ACC112 (cell line): Measurements from ENCODE around the gene NEK4.

Experiments used
- H2AFZ ChIP-seq: fragments of 200-600 bp; sonication (generic); one replicate; pipeline ENCODE4 v1.6.0; 2017; ENCODE audit warnings: antibody characterized with exemption, low read length; ENCODE audit not compliant: unreplicated experiment
- H3K27ac ChIP-seq: fragments of 200-600 bp; sonication (generic); 2 replicates; pipeline ENCODE4 v1.5.1; 2014; ENCODE audit warnings: low read depth, mild to moderate bottlenecking, antibody characterized with exemption, low read length, moderate library complexity
- H3K27me3 ChIP-seq: fragments of 200-600 bp; sonication (generic); 2 replicates; pipeline ENCODE4 v1.6.1; 2014; ENCODE audit warnings: mild to moderate bottlenecking, antibody characterized with exemption, low read length, moderate library complexity, mixed read lengths; ENCODE audit not compliant: insufficient read depth
- H3K36me3 ChIP-seq: fragments of 200-600 bp; sonication (generic); 2 replicates; pipeline ENCODE4 v1.6.1; 2016; ENCODE audit warnings: mild to moderate bottlenecking, antibody characterized with exemption, low read length, moderate library complexity, mixed read lengths; ENCODE audit not compliant: insufficient read depth
- H3K4me1 ChIP-seq: fragments of 200-600 bp; sonication (generic); one replicate; pipeline ENCODE4 v1.6.1; 2016; ENCODE audit warnings: low read length, mixed read lengths; ENCODE audit not compliant: insufficient read depth, unreplicated experiment, control insufficient read depth
- H3K4me3 ChIP-seq: fragments of 200-600 bp; sonication (generic); 2 replicates; pipeline ENCODE4 v1.5.1; 2014; ENCODE audit warnings: mild to moderate bottlenecking, low read depth, low read length
- H3K79me2 ChIP-seq: fragments of 200-600 bp; sonication (generic); one replicate; pipeline ENCODE4 v1.6.0; 2016; ENCODE audit warnings: low read length; ENCODE audit not compliant: control insufficient read depth, unreplicated experiment, insufficient read depth

NEK4 gene

DNA sequence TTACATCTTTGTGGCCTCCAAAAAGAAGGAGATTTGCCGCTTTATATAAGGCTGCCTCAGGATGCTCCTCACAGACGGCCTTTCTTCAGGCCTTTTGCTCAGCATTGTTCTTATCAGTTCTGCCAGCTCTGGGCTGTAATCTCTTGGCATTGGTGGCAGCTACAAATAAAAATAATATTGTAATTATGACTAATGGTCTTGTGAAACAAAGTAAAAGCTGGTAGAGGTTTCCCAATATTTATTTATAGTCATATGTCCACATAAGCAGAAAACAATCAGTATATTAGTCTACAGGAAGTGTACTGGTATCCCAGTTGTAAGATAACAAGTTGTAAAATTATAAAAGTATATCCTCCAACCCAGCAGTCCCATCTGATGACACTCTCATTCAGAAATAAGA is 7.3 kb downstream of the NEK4 start:
- H3K4me3 ChIP-seq = no peak overlapping the region
- H3K36me3 ChIP-seq = peaks cover 24% of the 10 kb centered on the region
- no peak overlapping the region for H2AFZ ChIP-seq
- peaks cover 6% of the 10 kb centered on the region for H3K4me1 ChIP-seq
- no peaks in the 10 kb centered on the region for H3K27me3 ChIP-seq
- no peaks in the 10 kb centered on the region for H3K79me2 ChIP-seq
- peak overlapping the region; percentile 49 for H3K27ac ChIP-seq

DNA sequence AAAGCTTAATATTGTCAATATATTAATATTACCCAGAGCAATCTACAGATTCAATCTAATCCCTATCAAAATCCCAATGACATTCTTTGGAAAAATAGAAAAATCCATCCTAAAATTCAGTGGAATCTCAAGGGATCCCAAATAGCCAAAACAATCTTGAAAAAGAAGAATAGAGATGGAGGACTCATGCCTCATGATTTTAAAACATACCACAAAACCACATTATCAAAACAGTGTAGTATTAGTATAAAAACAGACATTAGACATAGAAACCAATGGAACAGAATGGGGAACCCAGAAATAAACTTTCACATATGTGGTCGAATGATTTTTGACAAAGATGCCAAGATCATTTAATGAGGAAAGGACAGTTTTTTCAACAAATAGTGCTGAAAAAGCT is 14.6 kb downstream of the NEK4 start:
- H3K27ac ChIP-seq = no peak overlapping the region
- no peaks in the 10 kb centered on the region for H3K27me3 ChIP-seq
- no peak overlapping the region for H3K4me3 ChIP-seq
- H2AFZ ChIP-seq = no peak overlapping the region
- H3K79me2 ChIP-seq = no peaks in the 10 kb centered on the region
- peaks cover 31% of the 10 kb centered on the region for H3K36me3 ChIP-seq
- no peaks in the 10 kb centered on the region for H3K4me1 ChIP-seq

DNA sequence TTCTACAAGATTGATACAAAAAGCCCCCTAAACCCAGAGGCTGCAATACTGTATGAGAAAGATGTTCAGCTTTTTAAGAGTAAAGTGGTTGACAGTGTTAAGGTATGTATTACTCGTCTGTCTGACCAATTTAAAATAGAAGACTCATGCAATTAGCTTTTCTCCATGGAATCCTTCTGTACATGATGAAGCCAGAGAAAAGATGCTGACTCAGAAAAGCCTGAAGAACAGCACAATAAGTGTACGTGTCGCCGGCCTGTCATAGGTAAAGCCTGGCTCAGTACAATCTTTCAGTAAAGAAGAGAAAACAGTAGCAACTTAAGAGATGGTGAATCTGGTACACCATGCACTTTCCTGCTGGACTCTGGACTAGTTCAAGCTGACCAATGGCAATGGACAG is 16.4 kb downstream of the NEK4 start:
- H3K27me3 ChIP-seq = no peaks in the 10 kb centered on the region
- H3K79me2 ChIP-seq = no peaks in the 10 kb centered on the region
- no peak overlapping the region for H3K27ac ChIP-seq
- no peaks in the 10 kb centered on the region for H3K4me1 ChIP-seq
- peaks cover 21% of the 10 kb centered on the region for H3K36me3 ChIP-seq
- no peak overlapping the region for H3K4me3 ChIP-seq
- H2AFZ ChIP-seq = no peak overlapping the region

DNA sequence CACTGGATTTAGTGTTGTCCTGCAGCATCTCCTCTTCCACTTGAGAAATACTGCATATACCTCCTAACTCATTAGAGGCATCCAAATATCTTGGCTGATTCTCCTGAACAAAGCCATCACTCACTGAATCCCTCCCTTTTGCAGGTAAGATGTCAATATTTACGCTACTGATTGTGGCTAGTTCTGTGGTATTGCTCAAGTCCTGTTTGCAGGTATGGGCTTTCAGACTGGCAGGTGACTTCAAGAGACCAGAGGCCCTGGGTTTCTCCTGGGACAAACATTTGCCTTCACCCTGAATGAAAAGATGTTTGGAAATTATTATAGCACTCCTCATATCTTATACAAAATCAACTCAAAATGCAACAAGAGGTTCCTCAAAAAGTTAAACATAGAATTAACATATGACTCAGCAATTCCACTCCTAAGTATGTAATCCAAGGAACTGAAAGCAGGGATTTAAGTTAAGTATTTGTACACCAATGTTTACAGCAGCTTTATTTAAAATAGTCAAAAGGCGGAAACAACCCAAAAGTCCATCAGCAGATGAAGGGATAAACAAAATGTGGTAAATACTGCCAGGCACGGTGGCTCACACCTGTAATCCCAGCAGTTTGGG is 18.6 kb downstream of the NEK4 start:
- Histone ChIP-seq H3K36me3 (peaks cover 22% of the 10 kb centered on the region), H3K4me1 (no peaks in the 10 kb centered on the region), H3K4me3 (no peak overlapping the region), H3K79me2 (no peaks in the 10 kb centered on the region), H3K27me3 (no peaks in the 10 kb centered on the region), H3K27ac (no peak overlapping the region), H2AFZ (no peak overlapping the region)

DNA sequence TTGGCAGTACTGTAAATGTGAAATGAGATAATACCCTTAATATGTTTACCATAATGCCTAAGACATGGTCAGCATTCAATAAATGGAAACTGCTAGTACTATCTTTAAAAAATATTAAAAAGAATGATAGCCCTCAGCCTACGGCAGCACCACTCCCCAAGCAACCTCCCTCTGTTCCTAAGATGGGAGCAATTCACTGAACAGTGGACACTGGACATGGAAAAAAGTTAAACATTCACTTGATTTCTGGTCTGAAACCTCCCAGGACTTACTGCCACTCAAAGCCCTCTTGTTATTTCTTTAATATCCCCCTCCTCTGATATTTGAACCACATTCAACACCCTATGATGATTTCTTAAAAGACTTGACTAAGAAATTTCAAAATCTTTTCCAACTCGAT is 27.0 kb downstream of the NEK4 start:
- peaks cover 19% of the 10 kb centered on the region for H3K36me3 ChIP-seq
- H3K4me1 ChIP-seq = no peaks in the 10 kb centered on the region
- H3K79me2 ChIP-seq = no peaks in the 10 kb centered on the region
- H2AFZ ChIP-seq = no peak overlapping the region
- H3K27ac ChIP-seq = no peak overlapping the region
- H3K4me3 ChIP-seq = no peak overlapping the region
- no peaks in the 10 kb centered on the region for H3K27me3 ChIP-seq

DNA sequence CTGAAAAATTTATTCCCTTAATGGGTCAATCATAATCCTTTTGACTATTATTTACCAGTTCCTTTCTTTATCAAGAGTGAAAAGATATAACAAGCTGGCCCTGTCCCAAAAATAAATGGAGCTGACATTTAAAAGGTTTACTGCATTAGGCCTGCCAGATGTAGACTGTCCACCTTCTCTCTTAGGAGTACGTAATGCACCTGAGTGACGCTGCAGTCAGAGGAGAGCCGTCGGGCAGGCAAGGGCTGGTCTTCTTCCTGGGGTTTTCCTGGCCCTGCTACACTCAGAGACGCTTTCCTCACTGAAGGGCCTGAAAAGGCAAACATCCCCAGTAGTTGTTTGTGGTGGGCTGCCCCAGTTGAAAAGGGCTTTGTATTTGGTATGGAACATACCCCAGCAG is 27.6 kb downstream of the NEK4 start:
- peaks cover 15% of the 10 kb centered on the region for H3K36me3 ChIP-seq
- H3K27me3 ChIP-seq = no peaks in the 10 kb centered on the region
- H3K4me3 ChIP-seq = no peak overlapping the region
- H3K4me1 ChIP-seq = no peaks in the 10 kb centered on the region
- no peak overlapping the region for H2AFZ ChIP-seq
- no peak overlapping the region for H3K27ac ChIP-seq
- no peaks in the 10 kb centered on the region for H3K79me2 ChIP-seq

DNA sequence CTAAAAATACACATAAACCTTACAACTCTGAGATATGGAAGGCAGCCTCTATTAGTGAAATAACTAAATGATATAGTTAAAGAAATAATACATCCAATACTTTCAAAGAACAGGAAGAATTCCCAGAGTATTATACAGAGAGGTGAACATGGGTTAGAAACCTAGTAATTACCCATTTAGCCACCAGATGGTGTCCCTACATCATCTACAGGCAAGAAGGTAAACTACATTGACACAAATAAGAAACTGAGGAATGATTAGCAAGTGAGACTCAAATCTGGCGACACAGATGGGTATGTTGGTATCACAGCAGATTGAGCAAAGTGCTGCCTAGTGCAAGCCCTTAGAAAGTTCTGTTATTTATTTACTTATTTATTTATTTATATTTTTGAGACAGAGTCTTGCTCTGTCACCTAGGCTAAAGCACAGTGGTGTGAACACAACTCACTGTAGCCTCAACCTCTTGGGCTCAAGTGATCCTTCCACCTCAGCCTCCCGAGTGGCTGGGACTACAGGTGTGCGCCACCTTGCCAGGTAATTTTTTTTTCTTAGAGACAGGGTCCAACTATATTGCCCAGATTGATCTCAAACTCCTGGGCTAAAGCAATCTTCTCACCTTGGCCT is 28.2 kb downstream of the NEK4 start:
- Histone ChIP-seq H3K4me1 (no peaks in the 10 kb centered on the region), H3K36me3 (peaks cover 15% of the 10 kb centered on the region), H2AFZ (no peak overlapping the region), H3K4me3 (no peak overlapping the region), H3K27me3 (no peaks in the 10 kb centered on the region), H3K27ac (no peak overlapping the region), H3K79me2 (no peaks in the 10 kb centered on the region)

DNA sequence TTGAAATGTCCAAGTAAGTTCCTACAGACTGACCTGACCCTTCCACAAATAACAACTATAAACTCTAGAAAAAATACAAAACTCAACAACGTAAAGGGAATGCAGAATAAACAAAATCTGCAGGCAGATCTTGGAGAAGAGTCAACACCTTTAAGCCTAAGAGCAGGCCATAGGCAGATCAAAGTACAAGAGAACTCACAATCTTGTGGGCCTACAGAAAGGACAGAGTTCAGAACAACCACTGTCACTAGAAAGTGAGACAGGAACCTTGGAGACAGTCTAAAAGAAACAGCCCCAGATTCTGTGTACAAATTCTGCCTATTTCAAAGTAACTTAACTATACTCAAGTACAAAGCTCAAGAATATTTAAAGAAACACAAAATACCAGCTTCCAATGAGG is 31.0 kb downstream of the NEK4 start:
- Histone ChIP-seq H3K4me1 (no peaks in the 10 kb centered on the region), H2AFZ (no peak overlapping the region), H3K27me3 (no peaks in the 10 kb centered on the region), H3K79me2 (no peaks in the 10 kb centered on the region), H3K4me3 (no peak overlapping the region), H3K27ac (no peak overlapping the region), H3K36me3 (peaks cover 31% of the 10 kb centered on the region)

DNA sequence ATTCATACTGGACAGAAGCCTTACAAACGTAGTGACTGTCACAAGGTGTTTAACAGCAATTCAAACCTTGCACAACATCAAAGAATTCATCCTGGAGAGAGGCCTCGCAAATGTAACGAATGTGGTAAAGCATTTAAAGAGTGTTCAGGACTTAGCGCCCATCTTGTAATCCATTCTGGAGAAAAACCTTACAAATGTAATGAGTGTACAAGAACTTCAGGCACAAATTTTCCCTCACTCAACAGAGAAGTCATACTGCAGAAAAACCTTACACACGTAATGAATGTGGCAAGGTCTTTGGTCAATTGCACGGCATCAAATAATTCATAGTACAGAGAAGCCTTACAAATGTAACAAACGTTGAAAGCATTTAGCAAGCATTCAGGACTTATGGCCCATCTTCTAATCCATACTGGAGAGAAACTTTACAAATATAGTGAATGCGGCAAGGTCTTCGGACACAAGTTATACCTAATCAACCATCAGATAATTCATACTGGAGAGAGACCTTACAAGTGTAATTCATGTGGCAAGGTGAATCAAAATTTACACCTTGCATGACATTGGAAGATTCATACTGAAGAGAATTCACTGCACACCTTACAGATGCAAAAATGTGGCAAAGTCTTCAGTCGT is 37.4 kb downstream of the NEK4 start:
- no peak overlapping the region for H3K27ac ChIP-seq
- peaks cover 60% of the 10 kb centered on the region for H3K36me3 ChIP-seq
- no peak overlapping the region for H3K4me3 ChIP-seq
- no peaks in the 10 kb centered on the region for H3K79me2 ChIP-seq
- H3K4me1 ChIP-seq = no peaks in the 10 kb centered on the region
- H3K27me3 ChIP-seq = no peaks in the 10 kb centered on the region
- no peak overlapping the region for H2AFZ ChIP-seq

DNA sequence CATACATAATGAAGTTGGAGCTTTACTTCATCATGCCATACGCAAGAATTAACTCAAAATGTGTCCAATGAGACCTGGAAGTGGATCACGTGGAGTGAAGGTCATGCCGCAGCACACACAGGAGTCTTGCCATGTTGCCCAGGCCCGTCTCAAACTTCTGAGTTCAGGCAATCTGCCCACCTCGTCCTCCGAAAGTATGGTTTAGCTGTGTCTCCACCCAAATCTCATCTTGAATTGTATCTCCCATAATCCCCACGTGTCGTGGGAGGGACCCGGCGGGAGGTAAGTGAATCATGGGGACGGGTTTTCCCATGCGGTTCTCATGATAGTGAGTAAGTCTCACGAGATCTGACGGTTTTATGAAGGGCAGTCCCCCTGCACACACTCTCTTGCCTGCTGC is 39.1 kb downstream of the NEK4 start:
- no peak overlapping the region for H3K27ac ChIP-seq
- H2AFZ ChIP-seq = no peak overlapping the region
- H3K27me3 ChIP-seq = no peaks in the 10 kb centered on the region
- H3K79me2 ChIP-seq = no peaks in the 10 kb centered on the region
- H3K36me3 ChIP-seq = peaks cover 53% of the 10 kb centered on the region
- H3K4me3 ChIP-seq = no peak overlapping the region
- H3K4me1 ChIP-seq = no peaks in the 10 kb centered on the region

DNA sequence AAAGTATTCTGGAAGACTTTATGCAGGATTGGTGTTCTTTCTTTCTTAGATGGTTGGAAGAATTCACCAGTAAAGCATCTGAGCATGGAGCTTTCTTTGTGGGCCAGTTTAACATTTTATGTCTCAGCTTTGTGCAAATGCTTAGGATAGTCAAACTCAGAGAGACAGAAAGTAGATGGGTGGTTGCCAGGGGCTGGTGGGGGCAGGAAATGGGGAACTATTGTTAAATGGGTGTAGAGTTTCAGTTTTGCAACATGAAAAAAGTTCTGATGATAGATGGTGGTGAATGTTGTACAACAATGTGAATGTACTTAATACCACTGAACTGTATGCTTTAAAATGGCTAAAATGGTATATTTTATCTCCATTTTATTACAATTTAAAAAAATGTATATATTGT is 40.1 kb downstream of the NEK4 start:
- no peak overlapping the region for H3K27ac ChIP-seq
- no peak overlapping the region for H2AFZ ChIP-seq
- no peaks in the 10 kb centered on the region for H3K4me1 ChIP-seq
- H3K27me3 ChIP-seq = no peaks in the 10 kb centered on the region
- H3K79me2 ChIP-seq = no peaks in the 10 kb centered on the region
- no peak overlapping the region for H3K4me3 ChIP-seq
- H3K36me3 ChIP-seq = peaks cover 48% of the 10 kb centered on the region
